ENCODE measurements around the gene CD300A.
A peak's percentile ranks its signal among the peaks of the same experiment; 100 is the strongest.

CD300A gene

GRCh38 chr17:74441537-74441936 is 24.9 kb upstream of the CD300A start:
- no peak for DNase-seq

- no peak for DNase-seq
These were observed 24.2 kb upstream of the CD300A start for GRCh38 chr17:74442291-74442669.

DNA sequence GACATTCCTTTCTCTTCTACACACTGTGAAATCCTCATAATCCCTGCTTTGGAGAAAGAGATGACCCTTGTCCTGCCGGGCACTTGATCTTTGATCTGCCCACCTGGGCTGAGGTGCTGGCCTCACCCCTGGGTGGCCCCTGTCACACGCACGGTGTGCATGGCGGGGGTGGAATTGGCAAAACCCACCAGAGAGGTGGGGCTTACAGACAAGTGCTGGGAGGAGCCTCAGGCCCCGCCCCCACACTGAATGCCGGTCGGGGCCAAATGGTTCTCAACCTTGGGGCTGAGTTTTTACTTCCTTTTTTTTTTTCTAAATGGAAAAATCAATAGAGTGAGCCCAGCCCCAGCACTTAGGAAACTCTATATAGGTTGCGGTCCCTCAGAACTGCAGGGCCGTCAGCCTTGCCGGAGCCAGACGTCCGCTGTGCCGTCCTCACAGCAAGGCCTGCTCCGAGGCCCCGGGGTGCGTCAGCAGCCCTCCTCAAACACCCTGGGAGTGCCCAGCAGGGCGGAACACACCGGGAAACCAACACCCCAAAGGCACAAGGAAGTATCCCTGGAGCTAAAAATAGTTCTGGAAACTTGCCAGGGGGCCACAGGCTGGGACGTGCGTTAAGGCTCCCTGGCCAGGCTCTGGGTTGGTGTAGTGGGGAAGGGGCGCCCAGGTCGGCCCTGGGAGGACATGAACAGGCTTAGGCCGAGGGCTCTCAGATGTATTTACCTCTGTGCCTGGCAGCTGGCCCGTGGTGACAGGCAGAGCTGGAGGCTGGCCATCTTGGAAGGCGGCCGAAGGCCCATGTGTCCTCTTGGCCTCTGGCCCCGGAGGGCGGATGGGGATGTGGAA is 23.5 kb upstream of the CD300A start:
- peak; percentile 86 for DNase-seq

DNA sequence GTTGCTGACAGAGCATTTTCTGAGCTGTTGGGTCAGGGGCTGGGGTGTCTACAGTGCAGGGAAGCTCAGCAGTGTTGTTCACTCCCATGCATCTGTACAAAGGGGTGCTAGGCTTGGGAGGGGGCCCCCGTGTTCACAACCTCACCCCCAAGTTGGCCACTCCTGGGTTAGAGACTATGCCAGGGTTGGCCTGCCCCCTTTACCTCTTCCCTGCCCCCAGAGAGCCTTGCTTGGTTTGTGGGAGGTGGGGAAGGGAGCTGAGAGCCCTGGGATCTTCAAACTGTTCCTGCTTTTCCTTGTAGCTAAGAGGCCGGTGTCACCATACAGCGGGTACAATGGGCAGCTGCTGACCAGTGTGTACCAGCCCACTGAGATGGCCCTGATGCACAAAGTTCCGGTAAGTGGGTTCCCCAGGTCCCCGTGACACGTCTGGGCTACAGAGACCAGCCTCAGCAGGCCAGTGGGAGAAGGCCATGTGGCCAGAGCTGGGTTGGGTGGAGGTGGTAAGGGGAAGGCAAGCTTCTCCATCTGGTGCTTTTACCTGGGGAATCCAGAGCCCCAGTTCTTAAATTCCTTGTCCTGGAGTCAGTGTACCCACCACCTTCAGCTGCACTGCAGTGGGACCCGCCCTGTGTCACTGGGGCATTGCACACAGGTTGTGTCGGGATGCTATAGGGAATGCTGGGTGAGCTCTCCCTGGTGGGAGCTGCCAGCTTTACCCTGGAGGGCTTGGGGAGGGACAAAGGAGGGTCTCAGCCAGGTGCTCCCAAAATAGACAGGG is 22.7 kb upstream of the CD300A start:
- no peak for DNase-seq

- DNase-seq, result no peak
These were observed 22.0 kb upstream of the CD300A start for GRCh38 chr17:74444406-74444805.

- DNase-seq, result peak; percentile 28
These were observed 21.3 kb upstream of the CD300A start for GRCh38 chr17:74445158-74445557.

DNA sequence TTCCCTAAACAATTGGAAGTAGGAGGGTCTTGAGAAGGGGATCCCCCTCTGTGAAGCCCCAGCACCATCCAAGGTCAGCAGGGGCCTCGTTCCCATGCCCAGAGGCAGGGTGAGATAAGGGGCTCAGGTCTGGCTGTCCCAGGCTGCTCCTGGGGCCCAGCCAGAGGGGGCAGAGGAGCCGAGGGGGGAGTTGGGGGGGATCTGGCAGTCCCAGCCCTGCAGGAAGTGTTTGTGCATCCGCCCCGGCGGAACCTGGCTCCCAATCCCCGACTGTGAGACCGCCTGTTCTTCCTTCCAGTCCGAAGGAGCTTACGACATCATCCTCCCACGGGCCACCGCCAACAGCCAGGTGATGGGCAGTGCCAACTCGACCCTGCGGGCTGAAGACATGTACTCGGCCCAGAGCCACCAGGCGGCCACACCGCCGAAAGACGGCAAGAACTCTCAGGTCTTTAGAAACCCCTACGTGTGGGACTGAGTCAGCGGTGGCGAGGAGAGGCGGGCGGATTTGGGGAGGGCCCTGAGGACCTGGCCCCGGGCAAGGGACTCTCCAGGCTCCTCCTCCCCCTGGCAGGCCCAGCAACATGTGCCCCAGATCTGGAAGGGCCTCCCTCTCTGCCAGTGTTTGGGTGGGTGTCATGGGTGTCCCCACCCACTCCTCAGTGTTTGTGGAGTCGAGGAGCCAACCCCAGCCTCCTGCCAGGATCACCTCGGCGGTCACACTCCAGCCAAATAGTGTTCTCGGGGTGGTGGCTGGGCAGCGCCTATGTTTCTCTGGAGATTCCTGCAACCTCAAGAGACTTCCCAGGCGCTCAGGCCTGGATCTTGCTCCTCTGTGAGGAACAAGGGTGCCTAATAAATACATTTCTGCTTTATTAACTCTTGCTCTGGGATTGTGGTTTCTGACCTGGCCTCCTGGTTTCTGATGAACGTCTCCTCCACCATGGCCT is 19.6 kb upstream of the CD300A start:
- DNase-seq, result peak; percentile 67

DNA sequence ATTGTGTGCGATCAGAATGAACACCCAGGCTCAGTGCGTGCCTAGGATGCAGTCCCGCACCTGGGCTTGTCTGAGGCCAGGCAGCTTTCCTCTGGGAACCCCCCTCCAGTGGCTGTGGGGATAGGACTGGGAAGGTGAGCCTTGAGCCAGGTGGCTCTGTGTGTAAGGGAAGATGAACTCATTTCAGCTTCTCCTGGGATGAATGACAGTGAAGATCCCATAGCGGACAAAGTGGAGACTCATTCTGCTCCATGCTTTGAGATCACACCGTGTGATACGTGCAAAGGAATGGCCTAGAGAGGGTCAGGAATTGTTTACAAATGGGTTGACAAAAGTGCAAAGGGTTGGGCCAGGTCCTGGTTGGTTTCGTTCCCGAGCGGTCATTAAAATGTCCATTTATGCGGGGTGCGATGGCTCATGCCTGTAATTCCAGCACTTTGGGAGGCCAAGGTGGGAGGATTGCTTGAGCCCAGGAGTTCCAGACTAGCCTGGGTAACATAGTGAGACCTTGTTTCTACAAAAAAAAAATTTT is 18.7 kb upstream of the CD300A start:
- DNase-seq, result no peak

GRCh38 chr17:74448756-74449155 is 17.7 kb upstream of the CD300A start:
- DNase-seq, result no peak

GRCh38 chr17:74449306-74449705 is 17.1 kb upstream of the CD300A start:
- DNase-seq, result no peak

DNA sequence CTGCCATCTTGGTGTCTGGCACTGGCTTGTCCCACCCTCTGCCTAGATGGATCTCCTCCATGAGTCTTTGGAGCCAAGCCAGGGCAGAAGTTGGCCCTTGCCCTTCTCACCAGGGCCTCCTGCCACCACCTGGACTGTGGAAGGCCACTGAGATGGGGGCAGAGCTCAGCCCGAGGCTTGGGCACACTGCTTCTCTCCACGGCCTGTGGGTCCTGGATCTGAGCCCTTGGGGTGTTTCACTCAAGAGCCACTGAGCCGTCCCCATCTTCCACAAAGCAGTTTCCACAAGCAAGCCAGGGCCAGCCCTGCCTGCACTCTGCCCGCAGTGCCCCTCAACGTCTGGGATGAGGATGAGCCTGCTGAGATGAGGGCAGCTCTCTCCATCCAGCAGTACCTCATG is 16.7 kb upstream of the CD300A start:
- DNase-seq, result no peak

DNA sequence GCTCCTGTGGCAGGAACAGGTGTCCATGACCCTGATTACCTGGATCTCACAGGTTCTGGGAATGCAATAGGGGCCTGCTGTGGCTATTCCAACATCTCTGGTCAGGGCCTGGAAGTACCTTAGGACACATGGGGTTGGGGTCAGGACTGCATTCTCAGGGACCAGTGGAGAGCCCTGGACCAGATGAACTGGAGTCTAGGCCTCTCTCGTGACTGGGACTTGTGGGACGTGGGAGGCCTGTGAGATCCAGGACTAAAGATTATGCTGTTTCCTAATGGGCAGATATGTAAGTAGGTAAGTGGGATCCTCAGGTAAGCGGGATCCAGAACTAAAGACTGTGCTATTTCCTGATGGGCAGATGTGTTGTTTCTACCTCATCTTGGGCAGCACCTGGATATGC is 16.2 kb upstream of the CD300A start:
- no peak for DNase-seq

DNA sequence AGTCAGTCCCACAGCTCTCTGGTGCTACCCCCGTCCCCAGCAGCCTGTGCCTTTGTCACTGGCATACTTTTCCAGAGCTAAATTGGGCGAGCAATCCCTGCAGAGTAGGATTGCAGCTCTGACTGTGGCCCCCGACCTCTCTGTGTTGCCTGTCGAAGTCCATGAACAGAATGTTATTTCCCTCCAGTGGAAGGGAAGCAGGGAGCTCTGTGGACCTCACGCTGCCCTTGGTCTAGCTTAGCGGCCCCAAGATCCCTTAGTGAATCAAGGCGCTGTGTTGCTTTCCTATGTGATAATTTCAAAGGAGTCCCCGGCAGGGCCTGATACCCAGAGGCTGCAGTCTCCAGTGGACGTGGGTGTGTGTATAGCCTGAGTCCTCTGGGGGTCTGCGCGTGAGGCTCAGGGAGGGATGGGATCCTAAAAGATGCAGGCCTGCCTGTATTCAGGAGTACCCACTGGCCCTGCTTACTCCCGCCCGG is 15.5 kb upstream of the CD300A start:
- DNase-seq, result no peak

DNA sequence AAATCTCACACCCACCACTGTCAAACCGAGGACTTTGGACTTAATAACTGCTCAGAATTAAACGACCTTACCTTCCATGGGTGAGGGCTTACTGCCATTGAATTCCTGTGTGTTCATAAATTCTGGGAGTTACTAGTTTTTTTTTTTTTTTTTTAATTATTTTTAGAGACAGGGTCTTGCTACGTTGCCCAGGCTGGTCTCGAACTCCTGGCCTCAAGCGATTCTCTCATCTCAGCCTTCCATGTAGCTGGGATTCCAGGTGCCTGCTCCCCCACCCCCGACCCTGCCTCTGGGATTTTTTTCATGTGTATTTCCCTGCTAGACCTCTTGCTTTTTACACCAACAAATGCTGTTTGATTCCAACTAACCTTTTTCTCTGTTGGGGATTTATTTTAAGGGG is 14.9 kb upstream of the CD300A start:
- DNase-seq, result no peak

- DNase-seq, result no peak
These were observed 14.2 kb upstream of the CD300A start for GRCh38 chr17:74452033-74452840.

- no peak for DNase-seq
These were observed 13.4 kb upstream of the CD300A start for GRCh38 chr17:74452841-74453661.

DNA sequence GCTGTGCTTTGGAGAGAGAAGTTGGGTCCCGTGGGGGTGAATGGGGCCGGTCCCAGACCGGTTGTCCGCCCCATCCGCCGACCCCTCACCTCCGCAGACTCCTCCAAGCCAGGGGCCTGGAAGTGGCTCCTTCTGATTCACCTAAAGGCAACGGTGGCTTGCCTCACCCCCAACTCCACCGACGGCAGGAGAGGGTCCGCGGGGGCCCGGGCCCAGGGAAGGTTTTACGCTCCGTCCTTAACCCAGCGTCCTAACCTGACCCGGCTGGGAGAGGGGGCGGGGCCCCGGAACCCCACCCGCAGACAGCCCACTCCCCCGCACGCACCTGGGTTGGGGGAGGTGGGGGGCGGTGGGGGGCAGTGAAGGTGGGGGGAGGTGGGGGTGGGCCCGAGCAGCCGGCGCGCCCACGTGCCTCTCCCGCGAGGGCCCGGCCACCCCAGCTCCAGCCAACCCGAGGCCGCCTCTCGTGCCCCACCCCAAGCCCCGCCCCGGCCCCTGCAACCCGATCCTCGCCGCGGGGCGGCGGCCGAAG is 12.7 kb upstream of the CD300A start:
- peak; percentile 94 for DNase-seq

DNA sequence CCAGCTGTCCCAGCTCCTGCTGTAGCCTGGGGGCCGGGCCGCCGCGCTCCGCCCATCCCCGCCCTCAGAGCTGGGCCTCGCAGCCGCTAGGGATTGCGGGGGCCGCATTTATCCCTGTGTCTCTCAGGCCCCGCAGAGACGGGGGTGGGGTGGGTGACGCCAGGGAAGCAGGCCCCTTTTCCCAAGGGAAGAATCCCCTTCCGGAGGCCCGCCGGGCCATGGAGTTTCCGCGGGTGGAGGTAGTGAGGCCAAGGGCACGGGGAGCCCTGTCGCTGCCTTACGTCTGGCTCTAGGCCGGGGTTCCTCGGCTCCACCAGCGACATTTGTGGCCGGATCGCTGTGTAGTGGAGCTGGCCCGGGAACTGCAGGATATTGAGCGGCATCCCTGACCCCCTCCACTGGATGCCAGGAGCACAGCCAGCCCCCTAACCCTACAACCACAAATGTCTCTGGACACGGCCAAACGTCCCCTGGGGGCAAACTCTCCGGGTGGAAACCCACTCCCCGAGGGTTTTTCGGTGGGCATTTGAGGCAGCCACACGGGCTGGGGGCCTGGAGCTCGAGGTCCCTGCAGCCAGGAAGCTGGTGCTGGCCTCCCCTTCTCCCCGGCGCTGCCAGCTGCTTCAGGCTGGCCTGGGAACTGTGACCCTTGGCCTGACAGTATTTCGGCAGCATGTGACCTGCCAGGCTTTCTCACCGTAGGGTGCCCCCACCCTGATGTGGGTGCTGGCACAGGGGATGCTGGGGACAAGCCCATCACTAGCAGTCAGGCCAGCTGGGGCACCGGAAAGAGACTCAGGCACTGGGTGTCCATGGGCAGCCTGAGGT is 12.0 kb upstream of the CD300A start:
- DNase-seq, result no peak

GRCh38 chr17:74455025-74455545 is 11.3 kb upstream of the CD300A start:
- no peak for DNase-seq
